ENCODE results near the gene PRDM5.

DNA sequence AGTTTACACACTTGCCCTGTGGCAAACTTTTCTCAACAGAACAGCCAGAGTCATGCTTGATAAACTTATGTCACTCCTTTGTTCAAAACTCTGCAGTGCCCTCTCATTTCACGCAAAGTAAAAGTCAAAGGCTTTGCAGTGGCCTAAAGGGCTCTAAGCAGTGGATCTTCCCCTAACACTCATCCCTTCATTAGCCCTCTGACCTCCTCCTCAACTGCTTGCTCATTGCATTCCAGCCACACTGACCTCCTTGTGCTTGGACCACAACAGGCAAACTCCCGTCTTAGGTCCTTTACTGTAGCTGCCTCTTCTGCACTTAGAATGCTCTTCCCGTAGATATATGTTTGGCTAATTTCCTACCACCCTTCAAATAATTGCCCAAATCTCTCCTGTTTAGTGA lies 5.6 kb downstream of the PRDM5 start:
- TF ChIP-seq POLR2A (IDR thresholded peaks at IDR 0.05), result no peak
- TF ChIP-seq, protein P1, sequence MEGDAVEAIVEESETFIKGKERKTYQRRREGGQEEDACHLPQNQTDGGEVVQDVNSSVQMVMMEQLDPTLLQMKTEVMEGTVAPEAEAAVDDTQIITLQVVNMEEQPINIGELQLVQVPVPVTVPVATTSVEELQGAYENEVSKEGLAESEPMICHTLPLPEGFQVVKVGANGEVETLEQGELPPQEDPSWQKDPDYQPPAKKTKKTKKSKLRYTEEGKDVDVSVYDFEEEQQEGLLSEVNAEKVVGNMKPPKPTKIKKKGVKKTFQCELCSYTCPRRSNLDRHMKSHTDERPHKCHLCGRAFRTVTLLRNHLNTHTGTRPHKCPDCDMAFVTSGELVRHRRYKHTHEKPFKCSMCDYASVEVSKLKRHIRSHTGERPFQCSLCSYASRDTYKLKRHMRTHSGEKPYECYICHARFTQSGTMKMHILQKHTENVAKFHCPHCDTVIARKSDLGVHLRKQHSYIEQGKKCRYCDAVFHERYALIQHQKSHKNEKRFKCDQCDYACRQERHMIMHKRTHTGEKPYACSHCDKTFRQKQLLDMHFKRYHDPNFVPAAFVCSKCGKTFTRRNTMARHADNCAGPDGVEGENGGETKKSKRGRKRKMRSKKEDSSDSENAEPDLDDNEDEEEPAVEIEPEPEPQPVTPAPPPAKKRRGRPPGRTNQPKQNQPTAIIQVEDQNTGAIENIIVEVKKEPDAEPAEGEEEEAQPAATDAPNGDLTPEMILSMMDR (IDR thresholded peaks at IDR 0.05), result no peak
